PC-3 (cell line): ENCODE data around the gene LMTK2.

Source experiments
- CTCF ChIP-seq: fragments of 300-600 bp; sonication (generic); conservative IDR thresholded peaks from 2 replicates; pipeline ENCODE4 v1.5.1; 2017; ENCODE audit warnings: antibody characterized with exemption, low read depth, mild to moderate bottlenecking, low read length
- EZH2 ChIP-seq: fragments of 300-600 bp; sonication (generic); IDR thresholded peaks from one replicate; pipeline ENCODE4 v1.6.1; 2017; ENCODE audit warnings: antibody characterized with exemption, mild to moderate bottlenecking, low read length; ENCODE audit not compliant: unreplicated experiment
- EZH2phosphoT487 ChIP-seq: fragments of 300-600 bp; sonication (generic); IDR thresholded peaks from 2 replicates; pipeline ENCODE4 v1.6.1; 2018; ENCODE audit warnings: mild to moderate bottlenecking, antibody characterized with exemption, low read length, borderline replicate concordance

DNA sequence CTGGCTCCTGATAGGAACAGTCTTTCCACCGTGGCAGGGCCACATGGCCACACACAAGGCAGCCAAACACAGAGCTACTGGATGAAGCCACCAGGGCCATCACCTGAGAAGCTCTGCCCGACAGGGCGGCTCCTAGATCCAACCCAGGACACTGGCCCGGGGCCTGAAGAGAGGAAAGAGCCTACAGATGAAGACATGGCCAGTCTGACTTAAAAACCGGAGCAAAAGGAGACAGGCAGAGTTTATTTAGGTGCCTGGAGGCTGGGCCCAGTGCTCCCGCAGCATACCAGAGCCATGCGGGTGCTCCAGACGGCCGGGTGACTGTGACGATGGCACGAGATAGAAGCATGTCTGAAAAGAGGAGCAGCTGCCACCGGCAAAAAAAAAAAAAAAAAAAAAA is 141.5 kb downstream of the LMTK2 start:
- TF ChIP-seq CTCF, result no peak
- no peak for TF ChIP-seq EZH2
- TF ChIP-seq EZH2phosphoT487, result no peak
